ENCODE measurements around the gene CEBPA. TPM values are rescaled to one million over a fixed set of nuclear protein-coding genes. Genes with fewer than 3 reads are reported as not detected.

Gene CEBPA
- total RNA-seq, 1 experiment from 2014 or later, result 0.80 TPM

GRCh38 chr19:33287438-33287837 lies 14.9 kb downstream of the CEBPA start:
- no peak for DNase-seq (ENCODE audit: low read depth)

- DNase-seq (ENCODE audit: low read depth), result no peak
These were observed 15.4 kb downstream of the CEBPA start for GRCh38 chr19:33286899-33287298.

GRCh38 chr19:33285441-33285927 lies 16.9 kb downstream of the CEBPA start:
- DNase-seq (ENCODE audit: low read depth), result no peak

GRCh38 chr19:33284756-33285155 lies 17.6 kb downstream of the CEBPA start:
- DNase-seq (ENCODE audit: low read depth), result no peak

- DNase-seq (ENCODE audit: low read depth), result no peak
These were observed 18.1 kb downstream of the CEBPA start for GRCh38 chr19:33284146-33284643.

GRCh38 chr19:33283589-33283988 lies 18.7 kb downstream of the CEBPA start:
- DNase-seq (ENCODE audit: low read depth), result no peak

GRCh38 chr19:33282036-33282671 lies 20.2 kb downstream of the CEBPA start:
- DNase-seq (ENCODE audit: low read depth), result peak; percentile 70

GRCh38 chr19:33281296-33281926 lies 20.9 kb downstream of the CEBPA start:
- no peak for DNase-seq (ENCODE audit: low read depth)

- no peak for DNase-seq (ENCODE audit: low read depth)
These were observed 21.9 kb downstream of the CEBPA start for GRCh38 chr19:33280351-33280921.

GRCh38 chr19:33279430-33280350 lies 22.6 kb downstream of the CEBPA start:
- DNase-seq (ENCODE audit: low read depth), result no peak

GRCh38 chr19:33278403-33279269 lies 23.7 kb downstream of the CEBPA start:
- no peak for DNase-seq (ENCODE audit: low read depth)

GRCh38 chr19:33278023-33278402 lies 24.3 kb downstream of the CEBPA start:
- no peak for DNase-seq (ENCODE audit: low read depth)

GRCh38 chr19:33277434-33277833 lies 24.9 kb downstream of the CEBPA start:
- no peak for DNase-seq (ENCODE audit: low read depth)

- DNase-seq (ENCODE audit: low read depth), result no peak
These were observed 26.3 kb downstream of the CEBPA start for GRCh38 chr19:33275933-33276619.

- no peak for DNase-seq (ENCODE audit: low read depth)
These were observed 26.8 kb downstream of the CEBPA start for GRCh38 chr19:33275559-33275932.

- no peak for DNase-seq (ENCODE audit: low read depth)
These were observed 27.4 kb downstream of the CEBPA start for GRCh38 chr19:33274663-33275558.

- DNase-seq (ENCODE audit: low read depth), result peak; percentile 84
These were observed 28.3 kb downstream of the CEBPA start for GRCh38 chr19:33273881-33274662.

GRCh38 chr19:33273065-33273736 lies 29.1 kb downstream of the CEBPA start:
- peak; percentile 43 for DNase-seq (ENCODE audit: low read depth)
